ENCODE results near the gene D2HGDH. TPM values are rescaled to one million over a fixed set of nuclear protein-coding genes. Genes with fewer than 3 reads are reported as not detected.

Gene D2HGDH
- total and polyA plus RNA-seq, 5 donors, result 16.0 to 22.3 (median 16.9) TPM

DNA sequence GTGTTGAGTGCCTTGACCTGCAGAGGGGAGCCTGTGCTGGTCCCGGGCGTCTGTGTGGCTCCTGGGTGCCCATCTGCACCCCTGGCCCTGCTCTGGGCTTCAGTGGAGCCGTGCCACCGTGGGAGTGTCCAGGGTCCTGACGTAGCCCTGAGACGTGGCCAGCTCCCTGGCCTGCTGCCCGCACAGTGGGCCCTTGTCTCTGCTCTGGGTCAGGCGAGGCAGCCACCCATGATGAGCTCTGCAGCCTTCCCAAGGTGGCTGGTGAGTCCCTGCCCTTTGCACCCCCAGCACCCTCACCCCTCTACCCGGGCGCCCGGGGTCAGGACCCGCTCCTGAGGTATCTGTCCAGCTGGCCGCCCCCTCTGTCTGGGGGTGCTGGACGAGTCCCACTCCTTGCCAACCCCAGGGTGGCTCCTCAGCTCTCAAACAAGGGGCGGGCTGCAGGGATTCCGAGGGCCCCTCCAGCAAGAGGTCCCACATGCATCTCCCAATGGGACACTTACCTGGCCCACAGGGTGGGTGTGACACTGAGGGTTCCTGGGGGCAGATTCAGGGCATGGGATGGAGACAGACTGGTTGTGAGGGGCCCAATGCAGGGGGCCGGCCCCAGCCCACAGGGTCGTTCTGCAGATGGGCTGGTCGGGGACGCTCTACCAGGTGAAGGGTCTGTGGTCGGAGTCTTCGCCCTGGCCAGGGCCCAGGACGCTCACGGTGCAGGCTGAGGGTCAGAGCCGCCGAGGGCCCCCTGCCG, 76.9 kb downstream of the D2HGDH start:
- no peak overlapping the region for H3K4me3 ChIP-seq (ENCODE audit: low read length)
- H3K9me3 ChIP-seq (ENCODE audit: control insufficient read depth, low read length), result no peaks in the 10 kb centered on the region
- ATAC-seq (peak; percentile 76 to 87), DNase-seq (peak; percentile 72 to 91 (median 89))
- no peaks in the 10 kb centered on the region for H3K27me3 ChIP-seq (ENCODE audit: control insufficient read depth, insufficient read depth)
- intact Hi-C loops (cut with DNase I), result no loop called here
- peak overlapping the region; percentile 16 for H3K27ac ChIP-seq (ENCODE audit: low read length)
- no peaks in the 10 kb centered on the region for H3K4me1 ChIP-seq (ENCODE audit: control insufficient read depth, insufficient read depth, low read length)
- WGBS, result 74% methylated on average over 27 of the region's 27 CpGs

DNA sequence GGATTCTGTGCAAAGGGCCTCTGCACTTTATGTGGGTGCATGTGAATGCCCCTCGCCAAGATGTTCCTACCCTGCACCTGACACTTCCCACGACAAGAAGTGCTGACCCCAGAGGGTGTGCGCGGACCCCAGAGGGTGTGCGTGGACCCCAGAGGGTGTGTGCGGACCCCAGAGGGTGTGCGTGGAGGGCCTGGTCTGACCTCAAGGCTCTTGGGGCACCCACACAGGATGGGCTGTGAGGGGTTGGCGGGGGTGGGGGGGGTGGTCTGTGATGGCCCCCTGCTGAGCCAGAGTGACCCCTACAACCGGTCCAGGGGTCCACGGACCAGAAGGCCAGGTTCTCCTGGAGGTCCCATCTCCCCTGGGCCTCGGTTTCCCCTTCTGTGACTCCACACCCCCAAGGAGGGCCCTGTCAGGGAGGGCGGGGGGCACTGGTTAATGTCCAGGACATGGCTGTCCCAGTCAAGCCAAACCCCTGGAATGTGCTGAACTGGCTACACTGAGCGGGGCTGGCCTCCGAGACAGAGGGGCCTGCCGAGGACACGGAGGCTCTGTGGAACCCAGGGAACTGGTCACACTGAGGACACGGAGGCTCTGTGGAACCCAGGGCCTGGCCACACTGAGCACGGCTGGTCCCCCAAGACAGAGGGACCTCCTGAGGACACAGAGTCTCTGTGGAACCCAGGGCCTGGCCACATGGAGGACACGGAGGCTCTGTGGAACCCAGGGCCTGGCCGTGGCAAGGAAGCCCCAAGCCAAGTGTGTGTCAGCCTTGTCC, 77.7 kb downstream of the D2HGDH start:
- 89% methylated on average over 20 of the region's 20 CpGs for WGBS
- H3K4me3 ChIP-seq (ENCODE audit: low read length), result no peak overlapping the region
- no peak overlapping the region for H3K27ac ChIP-seq (ENCODE audit: low read length)
- H3K9me3 ChIP-seq (ENCODE audit: control insufficient read depth, low read length), result no peaks in the 10 kb centered on the region
- ATAC-seq (no peak), DNase-seq (peak; percentile 10 to 38 (median 32))
- intact Hi-C loops (cut with DNase I), result no loop called here
- H3K4me1 ChIP-seq (ENCODE audit: control insufficient read depth, insufficient read depth, low read length), result no peaks in the 10 kb centered on the region
- H3K27me3 ChIP-seq (ENCODE audit: control insufficient read depth, insufficient read depth), result no peaks in the 10 kb centered on the region

DNA sequence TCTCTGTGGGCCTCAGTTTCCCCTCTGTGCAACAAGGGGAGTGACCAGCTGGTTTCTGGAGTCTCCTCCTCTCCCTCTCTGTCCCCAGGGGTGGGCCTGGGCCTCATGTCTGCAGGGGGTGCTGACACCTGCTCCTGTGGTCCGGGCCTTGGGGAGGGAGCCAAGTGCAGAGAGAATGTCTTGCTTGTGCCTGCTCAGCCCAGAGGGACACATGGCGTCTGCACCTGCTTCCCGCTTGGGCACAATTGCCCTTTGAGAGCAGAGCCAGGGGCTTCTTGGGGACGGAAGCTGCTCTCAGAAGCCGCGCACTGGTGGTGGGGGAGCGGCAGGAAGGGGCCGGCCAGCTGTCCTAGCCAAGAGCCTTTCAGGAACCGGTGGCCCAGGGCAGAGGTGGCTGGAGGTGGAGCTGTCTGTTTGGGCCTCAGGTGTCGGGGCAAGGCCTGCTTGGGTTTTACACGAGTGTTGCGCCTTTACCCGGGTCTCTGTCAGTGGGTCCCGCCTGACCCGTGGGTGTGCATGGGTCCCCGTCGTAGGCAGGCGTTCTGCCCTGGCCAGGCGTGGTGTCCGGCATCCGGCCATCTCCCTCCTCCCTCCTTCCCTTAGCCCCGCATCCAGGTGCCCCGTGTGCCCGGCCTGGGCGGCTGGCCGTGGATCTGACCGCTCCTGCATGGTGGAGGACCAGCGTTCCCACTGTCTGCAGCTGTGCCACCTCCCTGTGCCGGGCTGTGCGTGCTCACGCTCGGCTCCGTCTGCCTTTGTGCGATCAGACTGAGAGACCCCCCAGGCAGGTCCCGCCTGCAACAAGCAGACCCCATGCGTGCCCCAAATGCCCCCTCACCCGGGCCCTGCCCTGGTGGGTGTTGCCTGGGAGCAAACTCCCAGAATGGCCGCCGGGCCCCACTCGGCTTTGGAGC, 78.6 kb downstream of the D2HGDH start:
- Histone ChIP-seq H3K9me3 (ENCODE audit: control insufficient read depth, low read length) (no peaks in the 10 kb centered on the region), H3K27me3 (ENCODE audit: control insufficient read depth, insufficient read depth) (no peaks in the 10 kb centered on the region), H3K4me3 (ENCODE audit: low read length) (no peak overlapping the region), H3K4me1 (ENCODE audit: control insufficient read depth, insufficient read depth, low read length) (no peaks in the 10 kb centered on the region), H3K27ac (ENCODE audit: low read length) (no peak overlapping the region)
- intact Hi-C loops (cut with DNase I), result no loop called here
- DNase-seq (peak; percentile 8 to 63 (median 41)), ATAC-seq (no peak)
- 81% methylated on average over 40 of the region's 40 CpGs for WGBS

DNA sequence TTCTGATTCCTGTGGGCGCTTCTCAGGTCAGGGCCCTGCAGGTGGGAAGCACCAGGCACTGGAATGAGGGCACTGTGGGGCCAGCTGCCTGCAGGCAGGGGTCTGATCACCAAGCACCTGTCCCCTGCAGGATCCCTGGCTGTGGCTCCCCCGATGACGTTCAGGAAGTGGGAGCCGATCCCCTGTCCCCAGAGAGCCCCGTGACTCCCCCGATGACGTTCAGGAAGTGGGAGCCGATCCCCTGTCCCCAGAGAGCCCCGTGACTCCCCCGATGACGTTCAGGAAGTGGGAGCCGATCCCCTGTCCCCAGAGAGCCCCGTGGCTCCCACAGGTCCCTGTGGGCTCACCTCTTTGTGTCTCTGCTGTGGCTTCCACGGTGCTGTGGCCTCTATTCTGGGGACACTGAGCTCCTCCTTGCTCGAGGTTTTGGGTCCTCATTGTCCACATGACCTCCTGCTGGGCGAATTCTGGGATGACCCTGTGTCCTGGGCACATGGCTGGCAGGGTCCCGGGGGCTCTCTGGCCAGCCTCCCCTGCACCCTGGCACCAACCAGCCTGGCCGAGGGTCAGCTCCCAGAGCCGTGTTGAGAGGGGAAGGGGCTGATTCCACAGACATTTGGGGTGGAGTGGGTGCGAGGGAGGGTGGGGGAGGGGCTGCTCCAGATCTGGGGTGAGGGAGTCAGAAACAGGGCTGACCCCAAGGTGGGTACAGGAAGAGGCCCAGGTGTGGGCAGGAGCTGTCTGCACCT, 79.4 kb downstream of the D2HGDH start:
- DNase-seq, result peak in 1 of 3 donors; percentile 26
- no peaks in the 10 kb centered on the region for H3K27me3 ChIP-seq (ENCODE audit: control insufficient read depth, insufficient read depth)
- no peak overlapping the region for H3K27ac ChIP-seq (ENCODE audit: low read length)
- H3K4me1 ChIP-seq (ENCODE audit: control insufficient read depth, insufficient read depth, low read length), result no peaks in the 10 kb centered on the region
- ATAC-seq, result peak in 1 of 2 donors; percentile 19
- no peak overlapping the region for H3K4me3 ChIP-seq (ENCODE audit: low read length)
- 54% methylated on average over 20 of the region's 20 CpGs for WGBS
- intact Hi-C loops (cut with DNase I), result no loop called here
- H3K9me3 ChIP-seq (ENCODE audit: control insufficient read depth, low read length), result no peaks in the 10 kb centered on the region

DNA sequence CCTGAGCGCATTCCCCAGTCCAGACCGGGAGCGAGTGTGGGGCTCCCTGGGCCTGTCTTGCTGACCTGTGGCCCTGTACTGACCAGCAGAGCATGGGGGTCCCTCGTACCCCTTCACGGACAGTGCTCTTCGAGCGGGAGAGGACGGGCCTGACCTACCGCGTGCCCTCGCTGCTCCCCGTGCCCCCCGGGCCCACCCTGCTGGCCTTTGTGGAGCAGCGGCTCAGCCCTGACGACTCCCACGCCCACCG, 79.9 kb downstream of the D2HGDH start:
- no peak for ATAC-seq
- no peak overlapping the region for H3K27ac ChIP-seq (ENCODE audit: low read length)
- H3K27me3 ChIP-seq (ENCODE audit: control insufficient read depth, insufficient read depth), result no peaks in the 10 kb centered on the region
- 89% methylated on average over 17 of the region's 17 CpGs for WGBS
- H3K9me3 ChIP-seq (ENCODE audit: control insufficient read depth, low read length), result no peaks in the 10 kb centered on the region
- H3K4me3 ChIP-seq (ENCODE audit: low read length), result no peak overlapping the region
- DNase-seq, result peak in 2 of 3 donors; percentile 7 to 37
- H3K4me1 ChIP-seq (ENCODE audit: control insufficient read depth, insufficient read depth, low read length), result no peaks in the 10 kb centered on the region
- intact Hi-C loops (cut with DNase I), result no loop called here

DNA sequence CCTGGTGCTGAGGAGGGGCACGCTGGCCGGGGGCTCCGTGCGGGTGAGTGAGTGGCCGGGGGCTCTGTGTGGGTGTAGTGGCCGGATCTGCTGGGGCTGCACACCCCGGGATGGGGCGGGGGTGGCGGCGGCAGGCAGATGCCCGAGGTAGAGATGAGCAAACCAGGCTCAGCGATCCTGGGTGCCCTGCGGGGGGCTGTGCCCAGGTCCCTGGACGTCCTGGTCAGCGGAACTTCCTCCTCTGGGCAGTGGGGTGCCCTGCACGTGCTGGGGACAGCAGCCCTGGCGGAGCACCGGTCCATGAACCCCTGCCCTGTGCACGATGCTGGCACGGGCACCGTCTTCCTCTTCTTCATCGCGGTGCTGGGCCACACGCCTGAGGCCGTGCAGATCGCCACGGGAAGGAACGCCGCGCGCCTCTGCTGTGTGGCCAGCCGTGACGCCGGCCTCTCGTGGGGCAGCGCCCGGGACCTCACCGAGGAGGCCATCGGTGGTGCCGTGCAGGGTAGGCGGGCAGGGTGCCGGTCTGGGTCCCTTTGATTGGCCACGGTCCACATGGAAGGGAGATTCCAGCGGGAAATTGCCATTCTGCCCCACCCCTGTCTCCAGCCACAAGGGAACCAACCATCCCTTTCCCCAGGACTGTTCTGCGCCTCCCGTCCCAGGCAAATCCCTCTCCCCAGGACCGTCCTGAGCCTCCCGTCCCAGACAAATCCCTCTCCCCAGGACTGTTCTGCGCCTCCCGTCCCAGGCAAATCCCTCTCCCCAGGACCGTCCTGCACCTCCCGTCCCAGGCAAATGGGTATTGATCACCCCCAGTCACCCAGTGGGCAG, 80.4 kb downstream of the D2HGDH start:
- H3K9me3 ChIP-seq (ENCODE audit: control insufficient read depth, low read length), result no peaks in the 10 kb centered on the region
- WGBS, result 85% methylated on average over 52 of the region's 52 CpGs
- no peak for ATAC-seq
- H3K4me3 ChIP-seq (ENCODE audit: low read length), result no peak overlapping the region
- no peaks in the 10 kb centered on the region for H3K27me3 ChIP-seq (ENCODE audit: control insufficient read depth, insufficient read depth)
- intact Hi-C loops (cut with DNase I), result no loop called here
- DNase-seq, result peak in 2 of 3 donors; percentile 13 to 53
- H3K4me1 ChIP-seq (ENCODE audit: control insufficient read depth, insufficient read depth, low read length), result no peaks in the 10 kb centered on the region
- no peak overlapping the region for H3K27ac ChIP-seq (ENCODE audit: low read length)

DNA sequence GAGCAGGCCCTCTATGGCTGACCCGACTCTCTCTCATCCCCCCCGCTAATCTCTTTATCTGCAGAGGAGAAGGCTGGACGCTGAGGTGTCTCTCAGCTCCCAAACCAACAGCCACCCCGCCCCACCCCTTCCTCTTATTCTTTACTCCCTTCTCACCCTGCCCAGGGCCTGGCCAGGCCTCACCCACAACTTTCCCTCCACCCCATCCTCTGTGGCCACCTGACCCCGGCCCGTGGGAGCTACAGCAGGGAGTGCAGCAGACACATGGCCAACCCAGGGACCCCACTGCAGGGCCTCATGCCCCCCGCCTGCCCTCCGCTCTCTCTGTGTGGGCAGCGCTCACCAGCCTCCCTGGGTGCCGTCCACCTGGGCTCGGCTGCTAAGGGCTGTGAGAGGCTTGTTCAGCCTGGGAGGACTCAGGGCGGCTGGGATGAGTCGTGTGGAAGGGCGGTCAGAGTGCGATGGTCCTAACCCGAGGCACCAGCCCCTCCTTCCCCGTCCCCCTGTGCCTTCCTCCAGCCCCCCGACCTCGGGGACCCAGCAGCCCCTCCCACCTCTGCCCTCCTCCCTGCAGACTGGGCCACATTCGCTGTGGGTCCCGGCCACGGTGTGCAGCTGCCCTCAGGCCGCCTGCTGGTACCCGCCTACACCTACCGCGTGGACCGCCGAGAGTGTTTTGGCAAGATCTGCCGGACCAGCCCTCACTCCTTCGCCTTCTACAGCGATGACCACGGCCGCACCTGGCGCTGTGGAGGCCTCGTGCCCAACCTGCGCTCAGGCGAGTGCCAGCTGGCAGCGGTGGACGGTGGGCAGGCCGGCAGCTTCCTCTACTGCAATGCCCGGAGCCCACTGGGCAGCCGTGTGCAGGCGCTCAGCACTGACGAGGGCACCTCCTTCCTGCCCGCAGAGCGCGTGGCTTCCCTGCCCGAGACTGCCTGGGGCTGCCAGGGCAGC, 81.3 kb downstream of the D2HGDH start:
- ATAC-seq (no peak), DNase-seq (peak; percentile 7 to 60 (median 36))
- 83% methylated on average over 48 of the region's 48 CpGs for WGBS
- H3K4me3 ChIP-seq (ENCODE audit: low read length), result no peak overlapping the region
- H3K27ac ChIP-seq (ENCODE audit: low read length), result no peak overlapping the region
- H3K9me3 ChIP-seq (ENCODE audit: control insufficient read depth, low read length), result no peaks in the 10 kb centered on the region
- intact Hi-C loops (cut with DNase I), result no loop called here
- no peaks in the 10 kb centered on the region for H3K4me1 ChIP-seq (ENCODE audit: control insufficient read depth, insufficient read depth, low read length)
- no peaks in the 10 kb centered on the region for H3K27me3 ChIP-seq (ENCODE audit: control insufficient read depth, insufficient read depth)

DNA sequence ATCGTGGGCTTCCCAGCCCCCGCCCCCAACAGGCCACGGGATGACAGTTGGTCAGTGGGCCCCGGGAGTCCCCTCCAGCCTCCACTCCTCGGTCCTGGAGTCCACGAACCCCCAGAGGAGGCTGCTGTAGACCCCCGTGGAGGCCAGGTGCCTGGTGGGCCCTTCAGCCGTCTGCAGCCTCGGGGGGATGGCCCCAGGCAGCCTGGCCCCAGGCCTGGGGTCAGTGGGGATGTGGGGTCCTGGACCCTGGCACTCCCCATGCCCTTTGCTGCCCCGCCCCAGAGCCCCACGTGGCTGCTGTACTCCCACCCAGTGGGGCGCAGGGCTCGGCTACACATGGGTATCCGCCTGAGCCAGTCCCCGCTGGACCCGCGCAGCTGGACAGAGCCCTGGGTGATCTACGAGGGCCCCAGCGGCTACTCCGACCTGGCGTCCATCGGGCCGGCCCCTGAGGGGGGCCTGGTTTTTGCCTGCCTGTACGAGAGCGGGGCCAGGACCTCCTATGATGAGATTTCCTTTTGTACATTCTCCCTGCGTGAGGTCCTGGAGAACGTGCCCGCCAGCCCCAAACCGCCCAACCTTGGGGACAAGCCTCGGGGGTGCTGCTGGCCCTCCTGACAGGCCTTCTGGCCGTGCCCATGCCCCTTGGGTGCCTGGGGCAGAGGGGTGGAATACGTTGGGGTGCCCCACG, 82.1 kb downstream of the D2HGDH start:
- 73% methylated on average over 33 of the region's 33 CpGs for WGBS
- DNase-seq (peak in 1 of 3 donors; percentile 49), ATAC-seq (no peak)
- H3K4me3 ChIP-seq (ENCODE audit: low read length), result no peak overlapping the region
- no peaks in the 10 kb centered on the region for H3K27me3 ChIP-seq (ENCODE audit: control insufficient read depth, insufficient read depth)
- no peak overlapping the region for H3K27ac ChIP-seq (ENCODE audit: low read length)
- intact Hi-C loops (cut with DNase I), result no loop called here
- no peaks in the 10 kb centered on the region for H3K9me3 ChIP-seq (ENCODE audit: control insufficient read depth, low read length)
- no peaks in the 10 kb centered on the region for H3K4me1 ChIP-seq (ENCODE audit: control insufficient read depth, insufficient read depth, low read length)

All from right cardiac atrium (tissue), 5 donors.